ENCODE measurements around the gene RIC8A. TPM values are rescaled to one million over a fixed set of nuclear protein-coding genes. Genes with fewer than 3 reads are reported as not detected.
A peak's percentile ranks its signal among the peaks of the same experiment; 100 is the strongest.
"Not testable (repeated sequence)": the region's sequence is repeated elsewhere in the genome, so short reads cannot be mapped to it uniquely, and the experiment has no call there.

The RIC8A gene
- total RNA-seq, 4 donors from 2014 or later, result 65.0 to 108 (median 86.8) TPM

- TF ChIP-seq POLR2A (IDR thresholded peaks at IDR 0.05) (peak; percentile 62 to 73), CTCF (IDR thresholded peaks at IDR 0.05) (peak; percentile 22 to 59 (median 39))
- Histone ChIP-seq H3K9me3 (no peaks in the 10 kb centered on the region), H3K4me3 (peak within 1 kb of the TSS; percentile 82 to 94 (median 87)), H3K27ac (peak within 1 kb of the TSS; percentile 92 to 97 (median 95)), H3K27me3 (no peaks in the 10 kb centered on the region), H3K4me1 (peaks cover 0 to 32% (median 6%) of the 10 kb centered on the region in 4 donors), H3K36me3 (peaks cover 0 to 12% (median 0%) of the 10 kb centered on the region in 3 donors)
- peak; percentile 85 to 95 (median 93) for DNase-seq
Observed at GRCh38 chr11:235997-236773, 28.7 kb downstream of the RIC8A start, which contains the start of gene SIRT3. SIRT3 (minus strand) TSS chr11:236342; CDS start chr11:236328, 14 bp downstream.

GRCh38 chr11:236774-237767 lies 29.6 kb downstream of the RIC8A start, which contains the start of gene PSMD13:
PSMD13 (plus strand) TSS chr11:236976; CDS start chr11:237050, 74 bp downstream.
- peak within 1 kb of the TSS; percentile 92 to 97 (median 95) for H3K27ac ChIP-seq
- peaks cover 0 to 21% (median 0%) of the 10 kb centered on the region in 3 donors for H3K36me3 ChIP-seq
- no peaks in the 10 kb centered on the region for H3K9me3 ChIP-seq
- no peak for TF ChIP-seq CTCF (IDR thresholded peaks at IDR 0.05)
- TF ChIP-seq POLR2A (IDR thresholded peaks at IDR 0.05), result no peak
- DNase-seq, result peak; percentile 77 to 92 (median 89)
- H3K27me3 ChIP-seq, result no peaks in the 10 kb centered on the region
- peaks cover 0 to 32% (median 6%) of the 10 kb centered on the region in 4 donors for H3K4me1 ChIP-seq
- H3K4me3 ChIP-seq, result peak within 1 kb of the TSS; percentile 82 to 94 (median 87)

- not testable (repeated sequence) for H3K27ac ChIP-seq
Observed at GRCh38 chr11:238346-238745, 30.8 kb downstream of the RIC8A start.

GRCh38 chr11:240315-240714 lies 32.8 kb downstream of the RIC8A start:
- DNase-seq, result no peak
- Histone ChIP-seq H3K9me3 (no peaks in the 10 kb centered on the region), H3K27me3 (no peaks in the 10 kb centered on the region), H3K36me3 (peaks cover 0 to 53% (median 0%) of the 10 kb centered on the region in 3 donors), H3K27ac (no peak overlapping the region), H3K4me3 (no peak overlapping the region), H3K4me1 (peaks cover 0 to 24% (median 5%) of the 10 kb centered on the region in 4 donors)
- TF ChIP-seq CTCF (IDR thresholded peaks at IDR 0.05), result no peak
- no peak for TF ChIP-seq POLR2A (IDR thresholded peaks at IDR 0.05)

More at GRCh38 chr11:238346-238745, 30.8 kb downstream of the RIC8A start:
- H3K27me3 ChIP-seq, H3K9me3 ChIP-seq, DNase-seq, H3K4me3 ChIP-seq: not testable (repeated sequence)
- Histone ChIP-seq H3K4me1 (peaks cover 0 to 32% (median 6%) of the 10 kb centered on the region in 4 donors), H3K36me3 (peaks cover 0 to 33% (median 0%) of the 10 kb centered on the region in 3 donors)

- Histone ChIP-seq H3K9me3 (no peaks in the 10 kb centered on the region), H3K27ac (no peak overlapping the region), H3K27me3 (no peaks in the 10 kb centered on the region), H3K4me1 (peaks cover 0 to 22% (median 3%) of the 10 kb centered on the region in 4 donors), H3K36me3 (peaks cover 0 to 66% (median 0%) of the 10 kb centered on the region in 3 donors), H3K4me3 (no peak overlapping the region)
- no peak for DNase-seq
- TF ChIP-seq POLR2A (IDR thresholded peaks at IDR 0.05) (no peak), CTCF (IDR thresholded peaks at IDR 0.05) (no peak)
Observed at GRCh38 chr11:241634-242033, 34.1 kb downstream of the RIC8A start.
